ENCODE measurements around the gene TP53BP1.

Gene TP53BP1

GRCh38 chr15:43487271-43487895, 5.6 kb downstream of the TP53BP1 start:
- DNase-seq (ENCODE audit: low read depth in 2 of 2), result no peak

- no peak for DNase-seq (ENCODE audit: low read depth in 2 of 2)
Measured at GRCh38 chr15:43484455-43484854, 8.5 kb downstream of the TP53BP1 start.

- no peak for DNase-seq (ENCODE audit: low read depth in 2 of 2)
Measured at GRCh38 chr15:43483297-43484128, 9.4 kb downstream of the TP53BP1 start.

DNA sequence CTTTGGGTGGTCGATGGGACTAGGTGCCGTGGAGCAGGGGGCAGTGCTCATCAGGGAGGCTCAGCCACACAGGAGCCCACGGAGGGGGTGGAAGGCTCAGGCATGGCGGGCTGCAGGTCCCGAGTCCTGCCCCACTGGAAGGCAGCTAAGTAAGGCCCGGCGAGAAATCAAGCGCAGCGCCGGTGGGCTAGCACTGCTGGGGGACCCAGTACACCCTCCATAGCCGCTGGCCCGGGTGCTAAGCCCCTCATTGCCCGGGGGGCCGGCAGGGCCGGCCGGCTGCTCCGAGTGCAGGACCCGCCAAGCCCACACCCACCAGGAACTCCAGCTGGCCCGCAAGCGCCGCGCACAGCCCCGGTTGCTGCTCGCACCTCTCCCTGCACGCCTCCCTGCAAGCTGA, 19.1 kb downstream of the TP53BP1 start:
- no peak for DNase-seq (ENCODE audit: low read depth in 2 of 2)

DNA sequence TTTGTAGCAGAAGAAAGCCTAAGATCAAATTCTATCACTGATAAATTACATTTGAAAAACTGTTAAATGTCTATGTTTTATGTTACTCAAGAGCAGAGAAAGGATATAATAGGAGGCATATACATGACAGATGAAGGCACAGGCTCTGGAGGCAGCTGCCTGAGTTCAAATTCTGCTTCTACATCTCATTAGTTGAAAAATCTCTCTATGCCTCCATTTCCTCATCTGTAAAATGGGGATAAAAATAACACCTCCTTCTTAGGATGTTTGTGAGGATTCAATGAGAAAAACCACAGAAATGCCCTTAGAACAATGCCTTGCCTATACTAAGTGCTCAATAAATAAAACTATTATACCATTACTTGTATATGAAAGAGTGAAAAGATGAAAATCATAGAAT, 21.0 kb downstream of the TP53BP1 start:
- DNase-seq (ENCODE audit: low read depth in 2 of 2), result no peak

DNA sequence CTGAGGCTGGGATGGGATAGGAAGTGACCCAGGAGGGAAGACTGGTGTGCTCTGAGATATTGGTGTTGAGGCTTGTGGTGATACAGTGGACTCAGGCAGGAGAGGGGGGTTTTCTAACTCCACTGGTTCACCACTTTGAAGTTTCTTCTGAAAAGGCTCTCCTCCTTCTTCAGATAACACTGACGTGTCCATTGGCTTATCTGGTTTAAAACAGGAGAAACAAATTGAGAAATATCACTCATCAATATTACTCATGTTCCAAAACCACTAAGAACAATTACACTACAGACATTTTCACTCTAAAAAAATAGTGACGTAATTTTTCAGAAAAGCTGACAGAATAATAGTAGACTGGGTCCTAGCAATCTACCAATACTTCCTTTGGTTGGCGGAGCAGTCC, 23.1 kb downstream of the TP53BP1 start:
- no peak for DNase-seq (ENCODE audit: low read depth in 2 of 2)

GRCh38 chr15:43465100-43465499, 27.9 kb downstream of the TP53BP1 start:
- DNase-seq (ENCODE audit: low read depth in 2 of 2), result no peak

DNA sequence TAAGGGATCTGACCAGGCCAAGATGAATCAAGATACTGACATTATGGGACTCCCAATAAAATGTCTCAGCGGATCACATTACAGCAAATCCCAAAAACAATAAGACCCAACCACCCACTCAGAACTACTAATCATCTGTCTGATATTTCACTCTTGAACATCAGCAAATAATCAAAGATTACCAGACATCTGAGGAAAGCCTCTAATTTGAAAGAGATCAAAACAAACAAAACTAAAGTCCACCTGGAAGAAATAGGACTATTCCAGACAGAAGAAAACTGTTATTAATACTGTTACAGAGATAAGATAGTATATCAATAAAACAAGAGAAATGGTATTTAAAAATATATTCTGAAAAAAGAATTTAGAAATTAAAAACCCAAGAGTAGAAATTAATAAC, 29.0 kb downstream of the TP53BP1 start:
- DNase-seq (ENCODE audit: low read depth in 2 of 2), result no peak

GRCh38 chr15:43463507-43463906, 29.4 kb downstream of the TP53BP1 start:
- no peak for DNase-seq (ENCODE audit: low read depth in 2 of 2)

GRCh38 chr15:43449981-43450380, 43.0 kb downstream of the TP53BP1 start:
- no peak for DNase-seq (ENCODE audit: low read depth in 2 of 2)

DNA sequence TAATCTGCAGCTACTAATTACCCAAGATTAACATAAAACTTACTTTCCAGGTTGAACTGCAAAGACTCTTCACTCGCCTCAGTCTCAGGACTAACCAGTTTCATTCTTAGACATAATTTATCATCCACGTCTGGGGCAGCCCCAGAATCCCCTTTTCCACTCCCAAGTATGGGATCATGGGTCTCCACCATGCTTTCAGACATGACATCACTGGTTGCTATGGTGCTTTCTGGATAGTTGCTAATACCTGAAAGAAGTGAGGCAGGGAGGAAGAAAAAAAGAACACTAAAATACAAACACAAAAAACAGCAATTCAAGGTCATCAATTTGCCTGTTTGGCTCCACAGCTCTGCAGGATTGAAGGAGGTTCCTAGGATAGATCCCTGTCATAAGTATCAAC, 46.6 kb downstream of the TP53BP1 start:
- no peak for DNase-seq (ENCODE audit: low read depth in 2 of 2)

DNA sequence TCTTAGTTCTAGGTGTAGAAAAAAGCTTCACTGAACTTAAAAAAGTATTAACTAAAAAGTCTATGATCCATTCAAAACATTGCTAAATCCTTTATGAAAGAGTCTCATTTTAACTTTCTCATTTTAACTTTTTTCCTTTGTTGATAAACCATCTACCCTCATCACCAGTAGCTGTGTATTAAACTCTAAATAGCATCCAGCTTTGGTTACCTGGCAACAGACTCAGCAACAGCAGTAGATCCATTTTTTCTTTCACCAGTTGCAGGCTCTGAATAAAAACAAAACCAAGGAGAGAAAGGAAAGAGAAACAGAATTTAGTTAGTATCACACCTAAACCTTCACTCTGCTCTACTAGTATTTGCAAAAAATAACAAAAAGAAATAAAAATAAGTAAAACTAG, 51.6 kb downstream of the TP53BP1 start:
- DNase-seq (ENCODE audit: low read depth in 2 of 2), result no peak

GRCh38 chr15:43440721-43441281, 52.2 kb downstream of the TP53BP1 start:
- no peak for DNase-seq (ENCODE audit: low read depth in 2 of 2)

- DNase-seq (ENCODE audit: low read depth in 2 of 2), result no peak
Measured at GRCh38 chr15:43439268-43439667, 53.7 kb downstream of the TP53BP1 start.

- no peak for DNase-seq (ENCODE audit: low read depth in 2 of 2)
Measured at GRCh38 chr15:43436395-43436794, 56.6 kb downstream of the TP53BP1 start.

- no peak for DNase-seq (ENCODE audit: low read depth in 2 of 2)
Measured at GRCh38 chr15:43434446-43434845, 58.5 kb downstream of the TP53BP1 start.

DNA sequence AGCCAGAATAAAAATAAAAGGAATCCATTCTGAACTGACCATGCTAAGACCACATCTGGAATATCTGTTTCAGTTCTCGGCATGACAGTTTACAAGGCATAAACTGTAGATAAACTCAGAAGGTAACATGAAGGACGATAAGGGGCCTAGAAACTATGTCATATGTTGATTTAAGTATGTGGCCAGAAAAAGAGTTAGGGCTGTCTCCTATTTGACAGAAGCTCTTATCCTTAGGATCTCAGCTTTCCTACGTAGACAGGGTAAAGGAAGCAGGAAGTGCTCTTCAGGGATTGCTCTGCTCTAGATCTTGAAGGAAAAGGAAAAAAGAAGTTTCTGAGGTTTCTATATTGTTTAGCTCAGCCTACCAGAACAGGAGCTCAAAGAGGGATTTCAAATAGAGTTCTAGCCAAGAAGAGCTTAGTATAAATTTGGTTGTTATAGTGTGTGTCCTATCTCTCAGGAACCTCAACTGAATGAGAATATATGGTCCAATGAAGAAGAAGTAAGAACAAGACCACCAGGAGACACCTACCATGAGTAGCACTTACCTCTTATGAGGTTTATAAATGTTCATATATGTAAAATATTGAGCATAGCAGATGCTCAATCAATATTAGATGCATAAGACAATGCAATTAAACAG, 59.2 kb downstream of the TP53BP1 start:
- no peak for DNase-seq (ENCODE audit: low read depth in 2 of 2)

GRCh38 chr15:43433165-43433564, 59.8 kb downstream of the TP53BP1 start:
- no peak for DNase-seq (ENCODE audit: low read depth in 2 of 2)

DNA sequence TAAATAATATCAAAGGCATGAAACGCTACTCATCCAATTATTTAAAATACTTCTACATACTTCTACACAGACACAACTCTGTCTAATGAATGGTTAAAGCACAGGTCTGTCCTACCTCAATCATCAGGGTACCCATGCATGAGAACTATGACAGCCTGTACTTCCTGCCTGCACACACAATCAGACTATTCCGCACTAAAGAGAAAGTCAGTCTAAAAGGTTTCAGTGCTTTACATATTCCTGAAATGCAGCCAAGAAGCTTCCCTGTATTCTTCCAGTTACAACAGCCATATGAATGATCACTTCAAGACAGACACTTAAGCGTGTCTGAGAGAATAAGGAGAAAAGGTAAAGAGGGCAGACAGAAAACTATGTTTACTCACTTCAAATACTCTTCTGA, 63.3 kb downstream of the TP53BP1 start:
- DNase-seq (ENCODE audit: low read depth in 2 of 2), result no peak

DNA sequence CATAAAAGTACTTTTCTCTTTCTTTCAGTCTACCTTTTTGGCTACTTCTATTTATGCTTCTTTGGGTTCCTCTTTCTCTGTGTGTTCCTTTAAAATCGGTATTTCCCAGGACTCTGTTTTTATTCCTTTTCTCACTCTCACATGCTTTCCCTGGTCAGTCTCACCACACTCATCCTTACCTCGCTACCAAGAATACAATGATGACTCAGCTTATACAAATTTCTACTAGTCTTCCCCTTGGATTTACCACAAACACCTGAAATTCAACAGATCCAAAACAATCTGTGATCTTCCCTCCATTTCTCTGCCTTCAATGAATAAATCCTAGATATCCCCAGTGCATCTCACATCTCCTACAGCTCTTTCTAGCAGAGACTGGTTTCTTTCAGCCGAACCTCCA, 69.2 kb downstream of the TP53BP1 start:
- no peak for DNase-seq (ENCODE audit: low read depth in 2 of 2)

GRCh38 chr15:43420876-43421275, 72.1 kb downstream of the TP53BP1 start:
- DNase-seq (ENCODE audit: low read depth in 2 of 2), result no peak

- DNase-seq (ENCODE audit: low read depth in 2 of 2), result no peak
Measured at GRCh38 chr15:43420435-43420834, 72.5 kb downstream of the TP53BP1 start.

DNA sequence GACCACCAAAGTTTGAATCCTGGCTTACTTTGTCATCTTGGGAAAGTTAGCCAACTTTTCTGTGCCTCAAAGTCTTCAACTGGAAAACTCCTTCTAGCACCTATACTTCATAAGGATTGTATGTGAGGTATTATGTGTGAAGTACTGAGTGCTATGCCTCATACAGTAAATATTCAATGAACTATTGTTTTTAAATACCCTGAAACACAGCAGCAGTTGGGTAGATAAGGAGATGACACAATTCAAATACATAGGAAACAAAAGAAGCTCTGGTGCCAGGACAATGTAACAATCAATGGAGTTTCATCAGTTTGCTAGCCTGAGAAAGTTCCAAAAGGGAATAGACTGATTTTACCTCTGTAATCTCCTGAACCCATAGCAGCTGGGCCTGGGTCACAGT, 78.8 kb downstream of the TP53BP1 start:
- DNase-seq (ENCODE audit: low read depth in 2 of 2), result no peak

Measured in stimulated activated CD4-positive, alpha-beta T cell treated with anti-CD3 and anti-CD28 coated beads, Interleukin-1b, Interleukin-23, amount 100 ng/mL, for 1 hour (primary cell).